Uterus (tissue), 2 donors: Measurements from ENCODE around the gene DPP6.

Source experiments
- CTCF ChIP-seq, 4 experiments: fragments of 200-600 bp in 2 of 4; fragments of 450-650 bp in 2 of 4; sonication (generic) in 2 of 4; IDR thresholded peaks; one replicate each; pipeline ENCODE4 v1.5.1; 2016 to 2019; ENCODE audit warnings: antibody characterized with exemption in 4 of 4, mild to moderate bottlenecking in 2 of 4, moderate library complexity in 1 of 4
- POLR2A ChIP-seq, 2 donors: fragments of 450-650 bp; IDR thresholded peaks; one replicate each; pipeline ENCODE4 v1.6.1; 2016; ENCODE audit warnings: antibody characterized with exemption in 2 of 2, mild to moderate bottlenecking in 1 of 2, moderate library complexity in 1 of 2

GRCh38 chr7:154879629-154880028 is 827.4 kb downstream of the DPP6 start:
- TF ChIP-seq POLR2A (IDR thresholded peaks at IDR 0.05) (no peak), CTCF (IDR thresholded peaks at IDR 0.05) (no peak)
